ENCODE results near the gene OGFR.

OGFR gene

DNA sequence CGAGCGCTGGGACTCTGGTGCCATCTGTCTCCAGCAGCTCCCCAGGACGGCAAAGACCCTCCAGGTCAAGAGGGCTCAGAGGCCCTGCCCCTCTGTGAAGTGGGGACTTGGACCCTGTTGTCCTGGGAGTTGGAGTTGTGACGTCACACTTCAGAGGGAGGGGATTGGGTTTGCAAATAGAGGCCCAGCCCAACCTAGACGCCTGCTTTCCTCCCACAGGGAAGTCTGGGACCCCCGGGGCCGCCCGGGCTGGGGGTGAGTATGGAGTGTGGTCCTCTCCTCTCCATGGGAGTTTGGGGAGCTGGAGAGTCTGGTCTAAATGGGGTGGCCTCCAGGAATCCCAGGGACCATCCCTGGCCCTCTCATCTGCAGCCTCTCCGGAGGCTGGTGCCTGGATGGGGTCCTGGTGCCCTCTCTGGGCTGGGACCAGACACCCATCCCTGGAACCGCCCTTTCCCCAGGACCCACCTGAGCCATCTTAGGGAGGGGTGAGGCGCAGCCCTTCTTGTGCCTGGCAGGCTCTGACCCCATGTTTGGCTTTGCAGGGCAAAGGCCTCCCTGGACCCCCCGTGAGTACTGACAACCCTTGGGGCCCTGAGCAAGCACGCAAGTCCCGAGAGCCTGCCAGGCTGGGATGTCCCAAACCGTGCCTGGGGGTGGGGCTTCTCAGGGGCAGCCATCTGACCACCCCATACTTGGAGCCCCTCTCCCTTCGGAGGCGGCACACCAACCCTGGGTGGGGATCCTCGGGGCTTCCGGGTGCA lies 16.5 kb downstream of the OGFR start:
- no peak overlapping the region for H3K27ac ChIP-seq (ENCODE audit: low read length)
- H3K4me1 ChIP-seq (ENCODE audit: control insufficient read depth, low read depth, low read length) = peaks cover 14% of the 10 kb centered on the region
- H3K9ac ChIP-seq (ENCODE audit: low read length) = no peak overlapping the region
- no peak overlapping the region for H3K4me3 ChIP-seq (ENCODE audit: low read length)
- no peaks in the 10 kb centered on the region for H3K36me3 ChIP-seq (ENCODE audit: control insufficient read depth, low read depth, low read length)
- peaks cover 17% of the 10 kb centered on the region for H3K27me3 ChIP-seq (ENCODE audit: control insufficient read depth, insufficient read depth, low read length)
- no peaks in the 10 kb centered on the region for H3K9me3 ChIP-seq (ENCODE audit: control insufficient read depth, low read depth, low read length)

- H3K9me3 ChIP-seq (ENCODE audit: control insufficient read depth, low read depth, low read length) = no peaks in the 10 kb centered on the region
- no peak overlapping the region for H3K4me3 ChIP-seq (ENCODE audit: low read length)
- no peak overlapping the region for H3K27ac ChIP-seq (ENCODE audit: low read length)
- no peak overlapping the region for H3K9ac ChIP-seq (ENCODE audit: low read length)
- peaks cover 14% of the 10 kb centered on the region for H3K4me1 ChIP-seq (ENCODE audit: control insufficient read depth, low read depth, low read length)
- H3K36me3 ChIP-seq (ENCODE audit: control insufficient read depth, low read depth, low read length) = no peaks in the 10 kb centered on the region
- peaks cover 12% of the 10 kb centered on the region for H3K27me3 ChIP-seq (ENCODE audit: control insufficient read depth, insufficient read depth, low read length)
Measured at GRCh38 chr20:62821726-62822210, 17.1 kb downstream of the OGFR start.

DNA sequence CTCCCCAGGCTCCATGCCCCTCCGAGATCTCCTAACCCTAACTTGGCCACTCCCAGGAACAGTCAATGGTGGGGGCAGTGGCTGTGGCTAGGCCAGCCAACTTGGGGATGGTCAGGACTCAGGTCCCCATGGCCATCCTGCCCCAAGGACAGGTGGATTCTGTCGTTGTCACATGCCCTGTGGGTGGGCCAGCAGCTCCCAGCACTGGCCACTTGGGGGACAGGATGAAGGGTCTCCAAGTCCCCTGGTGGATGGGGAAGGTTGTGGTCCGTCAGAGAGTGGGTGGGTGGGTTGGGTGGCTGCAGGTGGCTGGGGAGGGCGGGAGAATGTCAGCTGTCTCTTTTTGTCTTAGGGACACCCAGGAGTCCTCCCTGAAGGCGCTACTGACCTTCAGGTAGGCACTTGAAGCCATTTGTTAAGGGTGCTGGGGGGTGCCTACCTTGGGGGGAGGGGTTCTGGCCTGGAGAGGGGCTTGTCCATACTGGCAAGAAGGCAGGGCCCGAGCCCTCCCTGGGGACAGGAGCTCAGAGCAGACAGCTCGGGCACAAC lies 17.7 kb downstream of the OGFR start:
- Histone ChIP-seq H3K9ac (ENCODE audit: low read length) (no peak overlapping the region), H3K36me3 (ENCODE audit: control insufficient read depth, low read depth, low read length) (no peaks in the 10 kb centered on the region), H3K4me1 (ENCODE audit: control insufficient read depth, low read depth, low read length) (peaks cover 14% of the 10 kb centered on the region)

GRCh38 chr20:62822788-62823651 lies 18.4 kb downstream of the OGFR start:
- peaks cover 14% of the 10 kb centered on the region for H3K4me1 ChIP-seq (ENCODE audit: control insufficient read depth, low read depth, low read length)
- H3K27ac ChIP-seq (ENCODE audit: low read length) = no peak overlapping the region
- no peak overlapping the region for H3K9ac ChIP-seq (ENCODE audit: low read length)
- peaks cover 2% of the 10 kb centered on the region for H3K27me3 ChIP-seq (ENCODE audit: control insufficient read depth, insufficient read depth, low read length)
- no peaks in the 10 kb centered on the region for H3K9me3 ChIP-seq (ENCODE audit: control insufficient read depth, low read depth, low read length)
- H3K4me3 ChIP-seq (ENCODE audit: low read length) = no peak overlapping the region
- peaks cover 5% of the 10 kb centered on the region for H3K36me3 ChIP-seq (ENCODE audit: control insufficient read depth, low read depth, low read length)

More for the DNA sequence above, 17.7 kb downstream of the OGFR start:
- Histone ChIP-seq H3K4me3 (ENCODE audit: low read length) (no peak overlapping the region), H3K9me3 (ENCODE audit: control insufficient read depth, low read depth, low read length) (no peaks in the 10 kb centered on the region), H3K27me3 (ENCODE audit: control insufficient read depth, insufficient read depth, low read length) (peaks cover 9% of the 10 kb centered on the region), H3K27ac (ENCODE audit: low read length) (no peak overlapping the region)

DNA sequence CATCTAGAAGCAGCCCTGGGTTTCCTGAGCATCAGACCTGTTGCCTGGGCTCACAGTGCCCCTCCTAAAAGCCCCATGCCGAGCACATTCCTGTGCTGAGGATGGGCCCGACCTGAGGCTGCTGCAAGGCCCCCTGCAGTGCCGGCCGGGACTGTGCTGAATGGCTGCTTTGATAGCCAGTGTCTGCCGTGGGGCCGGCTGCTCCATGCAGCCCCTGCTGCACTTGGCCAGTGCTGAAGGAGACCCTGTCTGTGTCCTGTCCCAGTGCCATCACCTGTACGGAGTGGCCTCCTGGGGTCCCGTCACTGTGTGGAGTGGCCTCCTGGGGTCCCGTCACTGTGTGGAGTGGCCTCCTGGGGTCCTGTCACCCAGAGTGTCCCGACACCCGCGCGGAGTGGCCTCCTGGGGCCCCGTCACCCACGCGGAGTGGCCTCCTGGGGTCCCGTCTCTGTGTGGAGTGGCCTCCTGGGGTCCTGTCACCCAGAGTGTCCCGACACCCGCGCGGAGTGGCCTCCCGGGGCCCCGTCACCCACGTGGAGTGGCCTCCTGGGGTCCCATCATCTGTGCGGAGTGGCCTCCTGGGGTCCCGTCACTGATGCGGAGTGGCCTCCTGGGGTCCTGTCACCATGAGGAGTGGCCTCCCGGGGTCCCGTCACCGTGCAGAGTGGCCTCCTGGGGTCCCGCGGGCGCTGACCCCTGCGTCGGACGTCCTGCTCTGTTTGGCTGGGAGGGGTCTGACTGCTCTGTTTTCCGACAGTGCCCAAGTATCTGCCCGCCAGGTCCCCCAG lies 19.2 kb downstream of the OGFR start:
- no peaks in the 10 kb centered on the region for H3K9me3 ChIP-seq (ENCODE audit: control insufficient read depth, low read depth, low read length)
- H3K4me1 ChIP-seq (ENCODE audit: control insufficient read depth, low read depth, low read length) = peaks cover 14% of the 10 kb centered on the region
- no peak overlapping the region for H3K9ac ChIP-seq (ENCODE audit: low read length)
- H3K36me3 ChIP-seq (ENCODE audit: control insufficient read depth, low read depth, low read length) = peaks cover 5% of the 10 kb centered on the region
- H3K27ac ChIP-seq (ENCODE audit: low read length) = no peak overlapping the region
- no peak overlapping the region for H3K4me3 ChIP-seq (ENCODE audit: low read length)
- H3K27me3 ChIP-seq (ENCODE audit: control insufficient read depth, insufficient read depth, low read length) = no peaks in the 10 kb centered on the region

GRCh38 chr20:62824476-62825332 lies 20.1 kb downstream of the OGFR start:
- Histone ChIP-seq H3K4me3 (ENCODE audit: low read length) (no peak overlapping the region), H3K4me1 (ENCODE audit: control insufficient read depth, low read depth, low read length) (peaks cover 14% of the 10 kb centered on the region), H3K9me3 (ENCODE audit: control insufficient read depth, low read depth, low read length) (no peaks in the 10 kb centered on the region), H3K27ac (ENCODE audit: low read length) (no peak overlapping the region), H3K27me3 (ENCODE audit: control insufficient read depth, insufficient read depth, low read length) (no peaks in the 10 kb centered on the region), H3K36me3 (ENCODE audit: control insufficient read depth, low read depth, low read length) (peaks cover 5% of the 10 kb centered on the region), H3K9ac (ENCODE audit: low read length) (no peak overlapping the region)

DNA sequence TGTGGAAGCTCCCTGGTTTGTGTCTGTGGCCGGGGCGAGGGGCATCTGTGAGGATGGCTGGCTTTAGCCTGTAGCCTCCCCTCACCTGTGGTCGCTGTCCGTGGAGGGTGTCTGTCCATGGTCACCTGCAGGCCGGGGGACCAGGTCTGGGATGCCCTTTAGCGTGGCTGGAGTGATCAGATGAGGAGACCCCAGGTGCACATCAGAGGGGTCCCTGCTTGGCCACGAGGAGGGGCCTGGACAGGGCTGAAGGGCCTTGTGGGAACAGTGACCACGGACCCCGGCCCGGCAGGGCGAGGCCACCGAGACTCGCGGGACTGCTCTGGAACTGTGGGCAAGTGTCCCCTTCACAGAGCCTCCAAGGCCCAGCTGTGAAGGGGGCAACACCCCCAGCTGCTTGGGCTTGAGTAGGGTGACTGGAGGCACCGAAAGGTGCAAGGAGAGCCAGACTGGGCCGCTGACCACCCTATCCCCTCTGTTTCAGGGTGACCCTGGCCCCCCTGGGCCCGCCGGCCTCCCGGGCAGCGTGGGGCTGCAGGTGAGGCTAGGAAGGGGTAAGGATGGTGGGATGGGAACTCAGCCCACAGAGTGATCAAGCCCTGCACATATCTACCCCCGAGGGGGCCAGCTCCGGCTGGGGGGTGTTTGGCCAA lies 20.8 kb downstream of the OGFR start:
- no peak overlapping the region for H3K27ac ChIP-seq (ENCODE audit: low read length)
- peaks cover 14% of the 10 kb centered on the region for H3K4me1 ChIP-seq (ENCODE audit: control insufficient read depth, low read depth, low read length)
- H3K36me3 ChIP-seq (ENCODE audit: control insufficient read depth, low read depth, low read length) = peaks cover 5% of the 10 kb centered on the region

DNA sequence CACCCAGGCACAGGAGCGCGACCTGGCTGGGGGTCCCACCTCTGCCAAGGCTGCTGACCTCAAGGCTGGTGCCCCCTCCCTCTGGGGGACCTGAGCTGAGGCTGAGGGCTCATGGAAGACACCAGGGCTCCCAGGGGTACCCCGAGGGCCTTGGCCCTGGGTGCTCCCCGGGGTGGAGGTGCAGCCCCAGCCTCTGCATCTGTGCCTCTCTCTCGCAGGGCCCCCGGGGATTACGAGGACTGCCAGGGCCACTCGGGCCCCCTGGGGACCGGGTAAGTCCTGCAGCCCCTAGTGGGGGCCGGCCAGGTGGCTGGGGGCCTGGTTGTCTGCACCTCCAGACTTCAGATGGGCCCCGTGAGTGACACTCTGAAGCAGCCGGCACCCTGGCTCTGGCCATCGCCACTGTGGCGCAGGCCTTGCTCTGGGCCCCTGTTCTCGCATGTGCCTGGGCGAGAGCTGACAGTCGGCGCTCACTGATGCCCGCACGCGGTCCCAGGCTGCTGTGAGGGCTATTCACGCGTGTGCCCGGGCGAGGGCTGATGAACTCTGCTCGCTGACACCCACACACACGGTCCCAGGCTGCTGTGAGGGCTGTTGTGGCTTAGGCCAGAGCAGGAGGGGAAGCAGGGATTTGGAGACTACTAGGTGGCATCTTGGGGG lies 21.5 kb downstream of the OGFR start:
- peaks cover 14% of the 10 kb centered on the region for H3K4me1 ChIP-seq (ENCODE audit: control insufficient read depth, low read depth, low read length)
- H3K27ac ChIP-seq (ENCODE audit: low read length) = no peak overlapping the region
- no peak overlapping the region for H3K4me3 ChIP-seq (ENCODE audit: low read length)
- no peak overlapping the region for H3K9ac ChIP-seq (ENCODE audit: low read length)
- no peaks in the 10 kb centered on the region for H3K9me3 ChIP-seq (ENCODE audit: control insufficient read depth, low read depth, low read length)
- H3K36me3 ChIP-seq (ENCODE audit: control insufficient read depth, low read depth, low read length) = peaks cover 5% of the 10 kb centered on the region
- no peaks in the 10 kb centered on the region for H3K27me3 ChIP-seq (ENCODE audit: control insufficient read depth, insufficient read depth, low read length)

More for the DNA sequence above, 20.8 kb downstream of the OGFR start:
- Histone ChIP-seq H3K27me3 (ENCODE audit: control insufficient read depth, insufficient read depth, low read length) (no peaks in the 10 kb centered on the region), H3K4me3 (ENCODE audit: low read length) (no peak overlapping the region), H3K9me3 (ENCODE audit: control insufficient read depth, low read depth, low read length) (no peaks in the 10 kb centered on the region), H3K9ac (ENCODE audit: low read length) (no peak overlapping the region)

DNA sequence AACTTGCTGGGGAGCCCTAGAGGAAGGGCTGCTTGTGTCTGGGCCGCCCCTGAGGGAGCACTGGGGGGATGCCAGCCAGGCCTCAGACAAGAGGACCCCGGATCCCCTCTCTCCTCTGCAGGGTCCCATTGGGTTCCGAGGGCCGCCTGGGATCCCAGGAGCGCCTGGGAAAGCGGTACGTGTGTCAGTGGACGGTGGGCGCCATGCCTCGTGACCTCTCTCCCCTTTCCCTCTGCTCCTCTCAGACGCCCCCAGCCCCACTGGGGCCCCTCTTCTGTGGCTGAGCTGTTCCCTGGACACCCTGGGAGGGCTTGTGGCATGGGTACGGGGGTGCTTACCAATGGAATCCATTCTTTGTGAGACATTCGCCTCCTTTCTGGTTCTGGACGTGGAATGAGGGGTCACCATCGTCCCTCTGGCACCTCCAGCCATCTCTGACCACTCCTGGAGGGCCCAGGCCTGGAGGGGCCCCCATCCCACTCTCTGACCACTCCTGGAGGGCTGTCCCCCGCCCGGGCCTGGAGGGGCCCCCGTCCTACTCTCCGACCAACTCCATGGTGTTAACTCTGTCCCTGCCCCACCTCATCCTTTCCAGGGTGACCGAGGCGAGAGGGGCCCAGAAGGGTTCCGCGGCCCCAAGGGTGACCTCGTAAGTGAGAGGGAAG lies 22.1 kb downstream of the OGFR start:
- no peak overlapping the region for H3K9ac ChIP-seq (ENCODE audit: low read length)
- H3K27me3 ChIP-seq (ENCODE audit: control insufficient read depth, insufficient read depth, low read length) = no peaks in the 10 kb centered on the region
- H3K4me3 ChIP-seq (ENCODE audit: low read length) = no peak overlapping the region
- H3K4me1 ChIP-seq (ENCODE audit: control insufficient read depth, low read depth, low read length) = peaks cover 18% of the 10 kb centered on the region
- H3K9me3 ChIP-seq (ENCODE audit: control insufficient read depth, low read depth, low read length) = no peaks in the 10 kb centered on the region
- no peak overlapping the region for H3K27ac ChIP-seq (ENCODE audit: low read length)
- peaks cover 5% of the 10 kb centered on the region for H3K36me3 ChIP-seq (ENCODE audit: control insufficient read depth, low read depth, low read length)

Data from iPS-18a (cell line).